22Rv1 (cell line): ENCODE data around the gene R3HDM2.

Source experiments
- H3K27ac ChIP-seq: fragments of 450-650 bp; 2 replicates; pipeline ENCODE4 v1.5.1; 2017
- ZFX ChIP-seq: fragments of 450-650 bp; IDR thresholded peaks from 2 replicates; pipeline ENCODE4 v1.6.1; 2017; ENCODE audit warnings: antibody characterized with exemption, borderline replicate concordance
- TF ChIP-seq, protein P1 (sequence below): fragments of 450-650 bp; IDR thresholded peaks from 2 replicates; pipeline ENCODE4 v1.5.1; 2017; ENCODE audit warnings: mild to moderate bottlenecking

Gene R3HDM2

GRCh38 chr12:57455374-57456144, 24.7 kb upstream of the R3HDM2 start:
- TF ChIP-seq, protein P1, sequence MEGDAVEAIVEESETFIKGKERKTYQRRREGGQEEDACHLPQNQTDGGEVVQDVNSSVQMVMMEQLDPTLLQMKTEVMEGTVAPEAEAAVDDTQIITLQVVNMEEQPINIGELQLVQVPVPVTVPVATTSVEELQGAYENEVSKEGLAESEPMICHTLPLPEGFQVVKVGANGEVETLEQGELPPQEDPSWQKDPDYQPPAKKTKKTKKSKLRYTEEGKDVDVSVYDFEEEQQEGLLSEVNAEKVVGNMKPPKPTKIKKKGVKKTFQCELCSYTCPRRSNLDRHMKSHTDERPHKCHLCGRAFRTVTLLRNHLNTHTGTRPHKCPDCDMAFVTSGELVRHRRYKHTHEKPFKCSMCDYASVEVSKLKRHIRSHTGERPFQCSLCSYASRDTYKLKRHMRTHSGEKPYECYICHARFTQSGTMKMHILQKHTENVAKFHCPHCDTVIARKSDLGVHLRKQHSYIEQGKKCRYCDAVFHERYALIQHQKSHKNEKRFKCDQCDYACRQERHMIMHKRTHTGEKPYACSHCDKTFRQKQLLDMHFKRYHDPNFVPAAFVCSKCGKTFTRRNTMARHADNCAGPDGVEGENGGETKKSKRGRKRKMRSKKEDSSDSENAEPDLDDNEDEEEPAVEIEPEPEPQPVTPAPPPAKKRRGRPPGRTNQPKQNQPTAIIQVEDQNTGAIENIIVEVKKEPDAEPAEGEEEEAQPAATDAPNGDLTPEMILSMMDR, result no peak
- no peak for TF ChIP-seq ZFX
- H3K27ac ChIP-seq, result no peak overlapping the region

GRCh38 chr12:57454566-57455373, 23.9 kb upstream of the R3HDM2 start, which contains the start of gene INHBE:
Gene INHBE (plus strand): TSS chr12:57455307. CDS start chr12:57455537, 230 bp downstream.
- no peak within 1 kb of the TSS for H3K27ac ChIP-seq

GRCh38 chr12:57454213-57454565, 23.3 kb upstream of the R3HDM2 start:
- no peak overlapping the region for H3K27ac ChIP-seq
- TF ChIP-seq ZFX, result no peak
- TF ChIP-seq, protein P1, result no peak

More at GRCh38 chr12:57454566-57455373, 23.9 kb upstream of the R3HDM2 start, which contains the start of gene INHBE:
- no peak for TF ChIP-seq ZFX
- TF ChIP-seq, protein P1, result no peak

DNA sequence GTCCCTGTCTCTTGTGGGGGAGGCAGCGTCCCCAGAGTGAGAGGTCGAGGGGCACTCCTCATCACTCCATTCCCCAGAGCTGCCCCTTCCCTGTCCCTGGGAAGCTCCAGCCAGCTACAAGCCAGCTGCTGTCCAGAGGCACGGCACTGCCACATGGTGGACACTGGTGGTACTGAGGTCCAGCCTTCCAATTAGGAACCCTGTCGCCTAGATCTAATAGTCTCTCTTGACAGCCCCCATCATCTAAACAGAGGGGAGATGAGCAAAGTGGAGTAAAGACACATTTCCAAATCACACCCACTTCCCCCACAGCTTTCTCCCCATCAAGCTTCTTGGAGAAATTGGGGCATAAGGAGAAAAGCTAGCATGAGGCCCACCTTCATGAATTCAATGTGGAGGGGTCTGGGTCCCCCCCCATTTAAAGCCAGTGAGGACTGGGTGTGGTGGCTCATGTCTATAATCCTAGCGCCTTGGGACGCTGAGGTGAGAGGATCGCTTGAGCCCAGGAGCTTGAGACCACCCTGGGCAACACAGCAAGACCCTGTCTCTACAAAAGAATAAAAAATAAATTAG, 22.2 kb upstream of the R3HDM2 start:
- H3K27ac ChIP-seq, result no peak overlapping the region

DNA sequence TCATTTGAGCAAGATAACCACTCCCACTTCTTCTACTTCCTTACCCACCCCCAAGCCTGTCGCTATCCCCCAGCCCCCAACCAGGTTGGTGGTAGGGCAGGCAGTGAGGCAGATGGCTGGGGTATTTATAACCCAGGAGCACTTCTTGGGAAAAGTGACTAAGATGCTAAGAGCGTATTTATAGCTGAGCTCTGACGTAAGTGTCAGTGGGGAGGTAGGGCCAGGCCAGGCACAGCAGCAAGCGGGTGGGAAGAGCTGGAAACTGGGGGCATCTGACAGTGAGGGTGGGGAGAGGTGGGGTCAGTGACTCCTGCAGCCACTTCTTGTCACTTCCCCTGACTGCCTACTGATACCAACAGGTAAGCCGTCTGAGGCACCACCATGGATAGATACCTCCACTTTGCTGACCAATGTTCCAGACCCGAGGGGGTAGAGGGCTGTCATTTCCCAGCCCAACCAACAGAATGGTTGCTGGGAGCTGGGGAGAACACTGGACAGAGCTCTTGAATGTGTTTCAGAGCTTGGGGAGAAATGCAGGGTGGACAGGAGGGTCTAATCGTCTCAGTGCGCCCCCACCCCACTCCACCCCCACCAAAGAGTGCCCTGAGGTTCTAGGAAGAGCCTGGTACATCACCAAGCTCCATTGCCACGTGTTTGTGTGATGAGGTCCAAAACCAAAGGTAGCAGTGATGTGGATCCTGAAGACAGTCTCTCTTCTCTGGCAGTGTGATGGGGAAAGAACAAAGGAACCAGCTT, 21.5 kb upstream of the R3HDM2 start:
- H3K27ac ChIP-seq, result no peak overlapping the region
- TF ChIP-seq ZFX, result no peak
- TF ChIP-seq, protein P1, result no peak

More for the DNA sequence above, 22.2 kb upstream of the R3HDM2 start:
- no peak for TF ChIP-seq ZFX
- TF ChIP-seq, protein P1, result peak; percentile 99

- H3K27ac ChIP-seq, result no peak overlapping the region
- TF ChIP-seq, protein P1, result no peak
- TF ChIP-seq ZFX, result no peak
Observed at GRCh38 chr12:57451233-57451778, 20.5 kb upstream of the R3HDM2 start.
